ENCODE data around the gene SRCAP. TPM values are rescaled to one million over a fixed set of nuclear protein-coding genes. Genes with fewer than 3 reads are reported as not detected.

The SRCAP gene
- total RNA-seq, 2 donors from 2014 or later = 22.5 to 25.0 TPM

GRCh38 chr16:30721606-30722005, 22.6 kb downstream of the SRCAP start:
- no peak for DNase-seq (ENCODE audit: low spot score)
- Histone ChIP-seq H3K27me3 (no peaks in the 10 kb centered on the region), H3K4me3 (no peak overlapping the region), H3K27ac (no peak overlapping the region), H3K4me1 (no peaks in the 10 kb centered on the region), H3K9me3 (no peaks in the 10 kb centered on the region), H3K36me3 (peaks cover 91% of the 10 kb centered on the region)
- no peak for TF ChIP-seq CTCF (IDR thresholded peaks at IDR 0.05)

- peaks cover 83% of the 10 kb centered on the region for H3K36me3 ChIP-seq
- no peaks in the 10 kb centered on the region for H3K27me3 ChIP-seq
- no peak overlapping the region for H3K4me3 ChIP-seq
- no peak for TF ChIP-seq CTCF (IDR thresholded peaks at IDR 0.05)
- H3K9me3 ChIP-seq = no peaks in the 10 kb centered on the region
- H3K4me1 ChIP-seq = no peaks in the 10 kb centered on the region
- no peak overlapping the region for H3K27ac ChIP-seq
- no peak for DNase-seq (ENCODE audit: low spot score)
Observed at GRCh38 chr16:30722443-30722842, 23.5 kb downstream of the SRCAP start.

GRCh38 chr16:30722916-30723315, 23.9 kb downstream of the SRCAP start:
- DNase-seq (ENCODE audit: low spot score) = no peak
- peaks cover 78% of the 10 kb centered on the region for H3K36me3 ChIP-seq
- H3K27ac ChIP-seq = no peak overlapping the region
- no peaks in the 10 kb centered on the region for H3K9me3 ChIP-seq
- no peak for TF ChIP-seq CTCF (IDR thresholded peaks at IDR 0.05)
- H3K4me1 ChIP-seq = no peaks in the 10 kb centered on the region
- H3K27me3 ChIP-seq = no peaks in the 10 kb centered on the region
- H3K4me3 ChIP-seq = no peak overlapping the region

- Histone ChIP-seq H3K27me3 (no peaks in the 10 kb centered on the region), H3K9me3 (no peaks in the 10 kb centered on the region), H3K36me3 (peaks cover 70% of the 10 kb centered on the region), H3K27ac (no peak overlapping the region), H3K4me3 (no peak overlapping the region), H3K4me1 (no peaks in the 10 kb centered on the region)
- no peak for DNase-seq (ENCODE audit: low spot score)
- TF ChIP-seq CTCF (IDR thresholded peaks at IDR 0.05) = no peak
Observed at GRCh38 chr16:30723725-30724355, 24.9 kb downstream of the SRCAP start.

GRCh38 chr16:30724641-30725417, 25.9 kb downstream of the SRCAP start:
- H3K27me3 ChIP-seq = no peaks in the 10 kb centered on the region
- no peak overlapping the region for H3K4me3 ChIP-seq
- no peak overlapping the region for H3K27ac ChIP-seq
- peaks cover 70% of the 10 kb centered on the region for H3K36me3 ChIP-seq
- no peak for DNase-seq (ENCODE audit: low spot score)
- no peaks in the 10 kb centered on the region for H3K9me3 ChIP-seq
- no peak for TF ChIP-seq CTCF (IDR thresholded peaks at IDR 0.05)
- H3K4me1 ChIP-seq = no peaks in the 10 kb centered on the region

Data from right atrium auricular region (tissue), 2 donors.